ENCODE results near the gene ATP8A2. TPM values are rescaled to one million over a fixed set of nuclear protein-coding genes. Genes with fewer than 3 reads are reported as not detected.
"Not testable (repeated sequence)": the region's sequence is repeated elsewhere in the genome, so short reads cannot be mapped to it uniquely, and the experiment has no call there.

ATP8A2 gene
- total and polyA plus RNA-seq, 9 of the 15 experiments (the other 6 are each of a cell fraction or from before 2014, with no cell fraction given), result under 0.01 to 0.33 (median 0.06) TPM; not detected in 4

GRCh38 chr13:25774056-25774455, 402.3 kb downstream of the ATP8A2 start:
- POLR2A ChIA-PET, result interaction anchor here (1.2 kb wide), 1 partner anchor 9 kb away, joined by 3 read pairs; no protein-coding TSS in a partner anchor
- H3K4me3 ChIP-seq; H3K27me3 ChIP-seq (ENCODE audit: control insufficient read depth in 2 of 2, insufficient read depth in 2 of 2, low read length in 2 of 2); FAIRE-seq; DNase-seq (ENCODE audit: extremely low read depth in 1 of 4, low spot score in 3 of 4); H3K9me3 ChIP-seq (replicated peaks; ENCODE audit: control insufficient read depth, insufficient read depth, low read depth, low read length); ATAC-seq; intact Hi-C loops (cut with micrococcal nuclease); H3K4me2 ChIP-seq (ENCODE audit: insufficient read depth, low read length); H4K20me1 ChIP-seq (replicated peaks; ENCODE audit: control insufficient read depth, insufficient read depth, low read length); CTCF ChIA-PET (ENCODE audit: low intra/inter-chr PET ratio); BruUV-seq (replicated peaks); in situ Hi-C loops (cut with MboI); H3K9me1 ChIP-seq (ENCODE audit: control insufficient read depth, insufficient read depth, low read length); H3K4me1 ChIP-seq (replicated peaks in 1 of 2; ENCODE audit: control insufficient read depth in 2 of 2, insufficient read depth in 2 of 2, low read length in 2 of 2); H3K79me2 ChIP-seq (ENCODE audit: control insufficient read depth, insufficient read depth, low read length); H3K36me3 ChIP-seq (ENCODE audit: control insufficient read depth, insufficient read depth, low read length); H3K9ac ChIP-seq (ENCODE audit: insufficient read depth in 1 of 2, low read depth in 2 of 2, low read length in 2 of 2); H3K27ac ChIP-seq (ENCODE audit: extremely low read depth, low read depth, low read length); H2AFZ ChIP-seq (ENCODE audit: low read depth, low read length): not testable (repeated sequence)
- 0% methylated on average over 1 of the region's 1 CpG for WGBS (ENCODE audit: insufficient coverage, low coverage, missing lambda C conversion rate)

DNA sequence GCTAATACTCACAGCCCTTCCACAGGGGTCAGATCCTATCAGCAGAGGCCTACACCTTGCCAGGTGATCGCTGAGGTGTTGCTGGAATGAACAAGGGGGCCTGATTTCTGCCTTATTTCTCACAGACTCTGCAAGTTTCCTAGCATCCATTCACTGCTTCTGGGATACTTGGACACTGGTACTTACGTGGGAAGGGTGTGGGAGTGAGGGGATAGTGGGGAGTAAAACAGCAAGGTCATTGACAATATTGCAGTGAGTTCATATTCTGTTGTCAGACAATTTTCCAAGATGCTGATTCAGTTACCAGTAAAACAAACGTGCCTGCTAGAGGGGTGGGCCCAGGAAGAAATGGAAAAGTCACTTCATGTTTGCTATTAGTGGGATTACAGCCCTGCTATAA, 403.5 kb downstream of the ATP8A2 start:
- Histone ChIP-seq H3K79me2 (ENCODE audit: control insufficient read depth, insufficient read depth, low read length) (no peaks in the 10 kb centered on the region), H3K27ac (ENCODE audit: extremely low read depth, low read depth, low read length) (no peak overlapping the region), H3K4me3 (no peak overlapping the region), H2AFZ (ENCODE audit: low read depth, low read length) (no peak overlapping the region), H3K27me3 (ENCODE audit: control insufficient read depth in 2 of 2, insufficient read depth in 2 of 2, low read length in 2 of 2) (no peaks in the 10 kb centered on the region), H4K20me1 (replicated peaks; ENCODE audit: control insufficient read depth, insufficient read depth, low read length) (no peaks in the 10 kb centered on the region), H3K9me3 (replicated peaks; ENCODE audit: control insufficient read depth, insufficient read depth, low read depth, low read length) (no peaks in the 10 kb centered on the region), H3K4me1 (replicated peaks in 1 of 2; ENCODE audit: control insufficient read depth in 2 of 2, insufficient read depth in 2 of 2, low read length in 2 of 2) (no peaks in the 10 kb centered on the region), H3K4me2 (ENCODE audit: insufficient read depth, low read length) (no peak overlapping the region), H3K36me3 (ENCODE audit: control insufficient read depth, insufficient read depth, low read length) (no peaks in the 10 kb centered on the region), H3K9ac (ENCODE audit: insufficient read depth in 1 of 2, low read depth in 2 of 2, low read length in 2 of 2) (no peak overlapping the region), H3K9me1 (ENCODE audit: control insufficient read depth, insufficient read depth, low read length) (no peaks in the 10 kb centered on the region)
- 0% methylated on average over 3 of the region's 3 CpGs for WGBS (ENCODE audit: insufficient coverage, low coverage, missing lambda C conversion rate)
- ATAC-seq (no peak), FAIRE-seq (no peak), DNase-seq (ENCODE audit: extremely low read depth in 1 of 4, low spot score in 3 of 4) (no peak)
- CTCF ChIA-PET (ENCODE audit: low intra/inter-chr PET ratio), result no interaction called here
- in situ Hi-C loops (cut with MboI) (no loop called here), intact Hi-C loops (cut with micrococcal nuclease) (no loop called here)
- POLR2A ChIA-PET, result no interaction called here
- no TSS peak for BruUV-seq (replicated peaks)
- no peak for TF ChIP-seq SAFB (IDR thresholded peaks at IDR 0.05; ENCODE audit: borderline replicate concordance, low read depth, low read length)
- TF ChIP-seq ADNP (tag; IDR thresholded peaks at IDR 0.05), result no peak
- no peak for TF ChIP-seq ARID3A (IDR thresholded peaks at IDR 0.05; ENCODE audit: borderline replicate concordance, low read depth, low read length)
- TF ChIP-seq, protein P1, sequence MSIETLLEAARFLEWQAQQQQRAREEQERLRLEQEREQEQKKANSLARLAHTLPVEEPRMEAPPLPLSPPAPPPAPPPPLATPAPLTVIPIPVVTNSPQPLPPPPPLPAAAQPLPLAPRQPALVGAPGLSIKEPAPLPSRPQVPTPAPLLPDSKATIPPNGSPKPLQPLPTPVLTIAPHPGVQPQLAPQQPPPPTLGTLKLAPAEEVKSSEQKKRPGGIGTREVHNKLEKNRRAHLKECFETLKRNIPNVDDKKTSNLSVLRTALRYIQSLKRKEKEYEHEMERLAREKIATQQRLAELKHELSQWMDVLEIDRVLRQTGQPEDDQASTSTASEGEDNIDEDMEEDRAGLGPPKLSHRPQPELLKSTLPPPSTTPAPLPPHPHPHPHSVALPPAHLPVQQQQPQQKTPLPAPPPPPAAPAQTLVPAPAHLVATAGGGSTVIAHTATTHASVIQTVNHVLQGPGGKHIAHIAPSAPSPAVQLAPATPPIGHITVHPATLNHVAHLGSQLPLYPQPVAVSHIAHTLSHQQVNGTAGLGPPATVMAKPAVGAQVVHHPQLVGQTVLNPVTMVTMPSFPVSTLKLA (conservative IDR thresholded peaks at IDR 0.05), result no peak
- TF ChIP-seq TRIM28 (IDR thresholded peaks at IDR 0.05), result no peak
- no peak for TF ChIP-seq OTX1 (CRISPR knock-in tag; IDR thresholded peaks at IDR 0.05)
- TF ChIP-seq KHSRP (IDR thresholded peaks at IDR 0.05), result no peak
- TF ChIP-seq, protein P2, sequence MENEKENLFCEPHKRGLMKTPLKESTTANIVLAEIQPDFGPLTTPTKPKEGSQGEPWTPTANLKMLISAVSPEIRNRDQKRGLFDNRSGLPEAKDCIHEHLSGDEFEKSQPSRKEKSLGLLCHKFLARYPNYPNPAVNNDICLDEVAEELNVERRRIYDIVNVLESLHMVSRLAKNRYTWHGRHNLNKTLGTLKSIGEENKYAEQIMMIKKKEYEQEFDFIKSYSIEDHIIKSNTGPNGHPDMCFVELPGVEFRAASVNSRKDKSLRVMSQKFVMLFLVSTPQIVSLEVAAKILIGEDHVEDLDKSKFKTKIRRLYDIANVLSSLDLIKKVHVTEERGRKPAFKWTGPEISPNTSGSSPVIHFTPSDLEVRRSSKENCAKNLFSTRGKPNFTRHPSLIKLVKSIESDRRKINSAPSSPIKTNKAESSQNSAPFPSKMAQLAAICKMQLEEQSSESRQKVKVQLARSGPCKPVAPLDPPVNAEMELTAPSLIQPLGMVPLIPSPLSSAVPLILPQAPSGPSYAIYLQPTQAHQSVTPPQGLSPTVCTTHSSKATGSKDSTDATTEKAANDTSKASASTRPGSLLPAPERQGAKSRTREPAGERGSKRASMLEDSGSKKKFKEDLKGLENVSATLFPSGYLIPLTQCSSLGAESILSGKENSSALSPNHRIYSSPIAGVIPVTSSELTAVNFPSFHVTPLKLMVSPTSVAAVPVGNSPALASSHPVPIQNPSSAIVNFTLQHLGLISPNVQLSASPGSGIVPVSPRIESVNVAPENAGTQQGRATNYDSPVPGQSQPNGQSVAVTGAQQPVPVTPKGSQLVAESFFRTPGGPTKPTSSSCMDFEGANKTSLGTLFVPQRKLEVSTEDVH (IDR thresholded peaks at IDR 0.05; ENCODE audit: low read depth, partially characterized antibody), result no peak
- no peak for TF ChIP-seq TSC22D4 (tag; IDR thresholded peaks at IDR 0.05)
- TF ChIP-seq GATAD2A (IDR thresholded peaks at IDR 0.05), result no peak
- TF ChIP-seq RBM17 (IDR thresholded peaks at IDR 0.05; ENCODE audit: borderline replicate concordance, low read depth, low read length), result no peak

All from K562 (cell line).